Hepatic stellate cell (primary cell): Measurements from ENCODE around the gene PRRG3.
"Not testable (repeated sequence)": the region's sequence is repeated elsewhere in the genome, so short reads cannot be mapped to it uniquely, and the experiment has no call there.

Source experiments
- DNase-seq: peaks from one replicate; pipeline ENCODE4 v3.0.0; 2011; ENCODE audit warnings: low spot score

The PRRG3 gene

DNA sequence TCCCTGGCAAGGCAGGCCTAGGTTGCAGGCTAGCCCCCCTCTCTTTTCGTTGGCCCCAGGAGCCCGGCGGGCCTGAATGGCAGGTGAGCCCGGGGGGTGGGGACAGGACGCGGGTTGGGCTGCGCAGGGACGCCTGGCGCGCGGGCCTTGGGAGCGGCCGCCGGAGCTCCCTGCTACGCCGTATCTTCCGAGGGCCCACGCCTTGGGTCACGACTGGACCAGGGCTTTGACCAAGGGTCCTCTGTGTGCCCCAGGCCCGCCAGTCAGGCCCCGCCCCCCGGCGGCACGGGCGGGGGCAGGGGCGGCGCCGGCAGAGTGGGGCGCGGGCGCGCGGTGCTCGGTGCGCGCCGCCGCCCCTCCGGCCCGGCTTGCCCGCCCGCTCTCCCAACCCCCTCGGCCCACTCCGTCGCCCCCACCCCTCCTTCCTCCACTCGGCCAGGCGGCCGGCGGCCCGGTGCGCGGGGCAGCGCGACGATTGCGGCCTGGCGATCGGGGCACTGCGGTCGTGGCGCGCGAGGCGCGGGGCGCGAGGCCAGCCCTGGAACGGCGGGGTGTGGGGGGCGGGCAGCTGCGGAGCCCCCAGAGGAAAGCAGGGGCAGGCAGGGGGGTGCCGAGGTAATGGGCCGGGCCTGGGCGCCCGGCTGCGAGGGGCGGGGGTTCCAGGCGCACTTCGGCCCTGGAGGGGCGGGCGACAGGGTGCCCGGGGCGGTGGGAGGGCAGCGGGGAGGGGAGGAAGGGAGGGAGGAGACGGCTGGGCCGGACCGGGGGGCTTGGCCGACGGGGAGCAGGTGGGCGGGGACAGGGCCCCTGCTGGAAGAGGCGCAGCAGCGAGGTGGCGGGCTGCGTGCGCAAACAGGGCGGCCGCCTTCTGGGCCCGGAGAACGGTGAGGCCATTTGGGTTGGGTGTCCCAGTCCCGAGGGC lies at the start of gene PRRG3:
Gene PRRG3 (plus strand): TSS at position 798 of the 922 bp plus-strand sequence. CDS start 3,357 bp downstream, outside the sequence.
- no peak for DNase-seq

DNA sequence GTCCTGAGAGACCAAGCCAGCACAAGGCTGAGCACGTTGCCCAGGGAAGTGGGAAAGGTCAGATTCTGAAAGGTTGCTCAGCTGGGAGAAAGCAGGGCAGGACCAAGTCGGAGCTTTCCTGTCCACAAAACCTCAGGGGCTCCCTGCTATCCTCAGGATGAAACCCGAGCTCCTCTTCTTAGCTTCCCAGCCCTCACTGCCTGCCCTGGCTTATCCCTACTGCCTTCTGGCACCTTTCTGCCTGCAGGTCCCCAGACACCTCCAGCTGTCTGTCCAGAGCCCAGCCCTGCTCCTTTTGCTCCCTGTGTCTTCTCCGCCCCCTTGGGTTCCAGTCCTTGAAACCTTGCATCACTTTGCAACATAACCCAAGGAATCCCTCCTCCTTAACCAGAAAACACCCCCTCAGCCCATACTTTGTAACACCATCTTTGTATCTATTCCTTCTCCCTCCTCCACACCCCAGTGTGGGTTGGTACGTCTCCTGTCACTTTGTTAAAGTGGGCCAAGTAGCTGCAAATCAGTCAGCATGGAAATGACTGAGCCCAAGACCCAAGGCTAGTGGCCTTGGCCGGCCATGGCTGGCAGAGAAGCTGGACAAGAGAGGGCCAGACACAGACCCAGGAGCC lies 20.0 kb upstream of the PRRG3 start:
- no peak for DNase-seq

DNA sequence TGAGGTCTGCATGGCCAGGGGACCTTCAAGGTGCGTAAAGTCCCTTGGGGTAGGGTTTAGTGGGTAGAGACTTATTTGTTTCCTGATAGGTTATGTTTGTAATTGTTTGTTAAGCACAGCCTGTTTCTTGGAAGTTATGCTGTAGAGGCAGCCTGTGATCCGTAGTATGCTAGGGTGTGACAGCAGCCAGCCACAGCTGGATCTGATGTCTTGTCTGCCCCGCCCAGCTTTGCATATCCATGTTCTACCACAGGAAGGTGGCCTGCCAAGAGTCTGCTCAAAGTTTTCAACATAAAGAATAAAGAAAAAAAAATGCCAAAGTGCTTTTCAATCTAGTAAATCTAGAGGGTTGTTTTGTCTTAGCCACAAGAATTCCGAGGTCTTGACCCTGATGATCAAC lies 19.1 kb upstream of the PRRG3 start:
- DNase-seq: no peak

DNA sequence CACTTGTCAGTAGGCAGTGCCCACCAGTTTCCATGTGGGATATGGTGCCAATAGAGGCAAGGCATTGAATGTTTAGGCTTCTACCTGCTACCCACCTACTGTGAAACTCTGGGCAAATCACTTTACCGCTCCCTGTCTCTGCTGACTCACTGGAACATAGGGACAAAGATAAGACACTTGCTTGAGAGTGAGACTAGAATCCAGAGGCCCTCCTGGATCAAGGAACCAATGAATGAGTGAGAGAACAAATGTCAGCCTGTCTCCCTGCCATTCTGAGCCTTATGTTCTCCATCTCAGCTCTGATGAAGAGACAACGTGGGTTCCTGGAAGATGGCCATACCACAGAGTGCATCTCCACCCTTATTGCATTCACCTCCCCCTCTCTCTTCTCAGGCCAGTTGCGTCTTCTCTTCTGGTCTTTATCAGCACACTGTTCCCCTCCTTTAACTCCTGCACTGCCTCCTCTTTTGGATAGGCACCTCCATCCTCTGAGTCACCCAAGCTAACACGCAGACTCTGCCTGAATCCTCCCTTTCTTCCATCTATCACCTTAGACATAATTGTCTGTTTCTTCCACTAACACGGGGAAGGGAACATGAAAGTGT lies 15.4 kb upstream of the PRRG3 start:
- no peak for DNase-seq

DNA sequence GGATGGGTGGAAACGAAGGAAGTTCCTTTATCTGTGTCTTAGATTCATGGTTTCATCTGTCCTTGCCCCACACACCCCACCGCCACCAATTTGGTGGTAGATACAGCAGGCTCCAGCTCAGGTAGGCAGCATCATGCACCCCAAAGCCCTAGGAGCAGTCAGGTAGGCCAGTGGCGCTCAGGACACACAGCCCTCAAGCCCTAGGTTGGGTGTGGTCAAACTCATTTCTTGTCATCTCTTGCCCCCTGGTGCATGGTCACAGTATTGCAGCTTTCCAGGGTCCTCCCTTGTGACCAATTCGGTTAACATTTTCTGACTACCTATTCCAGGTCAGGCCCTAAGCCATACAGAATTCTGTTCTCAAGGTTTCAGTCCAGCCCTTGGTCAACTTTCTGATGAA lies 14.5 kb upstream of the PRRG3 start:
- no peak for DNase-seq

DNA sequence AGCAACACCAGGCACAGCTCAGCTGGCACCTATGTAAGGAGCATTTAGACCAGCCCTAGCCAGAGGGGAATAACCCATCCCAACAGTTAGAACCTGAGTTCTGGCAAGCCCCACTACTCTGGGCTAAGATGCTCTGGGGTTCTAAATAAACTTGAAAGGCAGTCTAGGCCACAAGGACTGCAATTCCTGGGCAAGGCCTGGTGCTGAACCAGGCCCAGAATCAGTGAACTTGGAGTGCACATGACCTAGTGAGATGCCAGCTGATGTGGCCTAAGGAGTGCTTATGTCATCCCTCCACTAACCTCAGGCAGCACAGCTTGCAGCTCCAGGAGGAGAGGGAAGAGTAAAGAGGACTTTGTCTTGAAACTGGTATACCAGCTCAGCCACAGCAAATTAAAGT lies 7.6 kb upstream of the PRRG3 start:
- DNase-seq: no peak

DNA sequence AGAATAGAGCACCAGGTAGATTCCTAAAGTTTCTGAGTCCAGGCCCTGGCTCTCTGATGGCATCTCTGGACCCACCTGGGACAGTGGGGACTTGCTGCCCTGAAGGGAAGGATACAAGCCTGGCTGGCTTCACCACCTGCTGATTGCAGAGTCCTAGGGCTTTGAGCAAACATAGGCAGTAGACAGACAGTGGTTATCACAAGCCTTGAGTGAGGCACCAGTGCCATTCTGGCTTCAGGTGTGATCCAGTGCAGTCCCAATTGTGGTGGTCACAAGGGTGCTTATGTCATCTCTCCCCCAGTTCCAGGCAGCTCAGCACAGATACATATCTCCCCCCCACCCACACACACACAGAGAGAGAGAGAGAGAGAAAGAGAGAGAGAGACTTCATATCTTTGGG lies 6.6 kb upstream of the PRRG3 start:
- DNase-seq: no peak

DNA sequence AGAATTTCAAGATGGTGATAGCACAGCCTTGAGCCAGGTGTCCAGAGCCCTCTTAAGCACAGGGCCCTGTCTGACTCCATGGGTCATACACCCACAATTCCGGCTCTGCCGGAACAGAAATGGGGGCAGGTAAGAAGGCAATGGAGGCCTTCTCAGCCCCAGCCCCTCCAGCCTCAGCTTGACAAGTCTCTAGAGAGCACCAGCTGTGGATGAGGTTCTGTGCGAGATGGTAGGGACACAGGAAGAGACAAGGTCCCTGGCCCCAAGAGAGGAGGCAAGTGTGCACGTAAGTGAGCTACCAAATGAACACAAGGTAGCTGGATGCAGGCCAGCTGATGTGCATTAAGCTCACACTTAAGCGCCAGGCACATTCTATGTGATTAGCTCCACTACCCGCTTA lies 2.4 kb upstream of the PRRG3 start:
- no peak for DNase-seq

DNA sequence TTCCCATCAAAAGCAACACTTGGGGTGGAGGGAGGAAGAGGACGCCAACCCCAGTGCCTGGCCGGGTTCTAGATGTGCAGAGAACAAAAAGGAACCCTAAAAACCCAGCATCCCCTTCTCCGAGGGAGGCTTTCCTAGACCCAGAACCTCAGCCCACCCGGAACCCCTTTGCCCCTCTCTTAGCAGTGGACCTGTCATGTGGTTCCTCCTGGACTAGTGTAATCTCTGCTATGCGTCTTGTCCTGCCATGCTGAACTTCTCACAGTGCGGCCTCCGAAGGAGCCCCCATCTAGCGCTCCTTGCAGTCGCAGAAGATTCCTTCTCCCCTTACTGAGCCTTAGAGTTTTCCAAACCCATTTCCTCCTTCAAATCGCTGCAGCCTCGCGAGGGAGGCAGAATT lies 1.1 kb upstream of the PRRG3 start:
- DNase-seq: no peak

DNA sequence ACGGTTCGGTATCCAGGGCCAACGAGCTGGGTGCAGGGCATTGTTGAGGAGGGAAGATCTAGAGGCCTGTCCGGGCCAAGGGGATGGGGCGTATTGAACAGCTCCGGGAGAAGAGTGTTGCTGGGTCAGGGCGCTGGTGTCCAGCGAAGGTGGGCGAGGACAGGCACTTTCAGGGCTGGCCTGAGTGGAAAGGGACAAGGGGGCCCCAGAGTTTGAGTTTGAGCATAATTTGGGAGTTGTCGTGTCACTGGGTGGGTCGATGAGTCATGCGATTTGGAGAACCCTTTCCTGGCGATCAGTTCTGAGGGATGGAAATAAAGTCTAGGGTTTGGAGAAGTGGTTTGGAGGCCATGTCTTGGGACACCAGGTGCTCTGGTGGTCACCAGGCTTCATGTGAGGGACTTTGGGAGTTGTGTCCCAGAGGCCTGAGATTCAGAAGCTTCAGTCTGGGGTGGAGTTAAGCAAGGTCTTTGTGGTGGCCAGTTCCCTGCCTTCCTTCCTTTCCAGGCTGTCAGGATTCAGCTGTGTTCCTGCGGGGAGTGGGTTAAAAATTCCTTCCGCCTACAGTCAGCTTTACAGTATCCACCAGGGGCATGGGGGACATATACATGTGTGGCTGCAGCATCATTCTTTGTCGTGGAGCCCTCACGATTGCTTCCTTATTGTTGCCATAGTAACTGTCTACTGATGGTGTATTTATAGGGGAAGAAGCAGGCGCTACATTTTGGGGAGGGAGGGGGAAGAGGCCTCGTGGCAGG lies 504 bp downstream of the PRRG3 start:
- DNase-seq: no peak

DNA sequence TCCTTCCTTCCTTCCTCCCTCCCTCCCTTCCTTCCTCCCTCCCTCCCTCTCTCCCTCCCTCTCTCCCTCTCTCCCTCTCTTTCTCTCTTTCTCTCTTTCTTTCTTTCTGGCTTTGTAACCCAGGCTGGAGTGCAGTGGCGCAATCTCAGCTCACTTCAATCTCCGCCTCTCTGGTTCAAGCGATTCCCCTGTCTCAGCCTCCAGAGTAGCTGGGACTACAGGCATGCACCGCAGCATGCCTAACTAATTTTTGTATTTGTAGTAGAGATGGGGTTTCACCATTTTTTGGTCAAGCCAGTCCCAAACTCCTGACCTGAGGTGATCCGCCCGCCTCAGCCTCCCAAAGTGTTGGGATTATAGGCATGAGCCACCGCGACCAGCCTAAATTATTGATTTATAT lies 1.8 kb downstream of the PRRG3 start:
- DNase-seq: not testable (repeated sequence)

DNA sequence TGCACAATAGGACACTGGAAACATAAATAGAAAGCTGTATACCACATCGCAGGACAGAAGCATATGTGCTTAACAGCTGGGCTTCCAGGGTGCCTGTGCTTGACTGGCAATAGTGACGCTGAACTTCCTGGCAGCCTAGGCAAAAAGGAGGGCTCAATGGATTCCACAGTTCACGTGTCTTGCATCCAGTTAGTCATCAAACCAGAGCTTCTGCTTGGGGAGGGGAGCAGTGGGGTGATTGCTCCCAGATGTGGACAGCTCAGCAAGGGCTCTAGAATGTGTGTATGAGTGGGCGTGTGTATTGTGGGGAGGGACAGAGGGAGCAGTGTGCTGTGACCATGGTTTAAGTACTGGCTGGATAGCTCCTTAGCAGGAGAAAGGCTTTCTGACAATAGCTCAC lies 2.3 kb downstream of the PRRG3 start:
- DNase-seq: no peak

DNA sequence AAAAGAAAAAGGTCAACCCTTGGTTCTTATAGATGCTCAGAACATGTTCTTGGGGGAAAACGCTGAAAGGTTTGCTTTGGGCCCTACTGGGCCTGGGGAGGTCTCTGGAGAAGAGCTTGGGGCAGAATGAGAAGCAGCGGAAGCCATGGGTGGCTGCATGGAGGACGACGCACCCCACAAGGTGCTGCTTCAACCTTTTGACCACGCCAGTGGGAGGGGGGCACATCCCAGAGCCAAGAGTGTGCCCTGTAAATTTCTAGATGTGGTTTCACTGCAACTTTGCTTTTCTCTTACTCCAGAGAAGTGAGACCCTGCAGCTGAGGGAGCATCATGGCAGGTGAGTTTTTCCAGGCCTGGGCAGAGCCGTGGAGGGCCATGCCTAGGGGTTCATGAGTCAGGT lies 3.2 kb downstream of the PRRG3 start:
- DNase-seq: no peak

DNA sequence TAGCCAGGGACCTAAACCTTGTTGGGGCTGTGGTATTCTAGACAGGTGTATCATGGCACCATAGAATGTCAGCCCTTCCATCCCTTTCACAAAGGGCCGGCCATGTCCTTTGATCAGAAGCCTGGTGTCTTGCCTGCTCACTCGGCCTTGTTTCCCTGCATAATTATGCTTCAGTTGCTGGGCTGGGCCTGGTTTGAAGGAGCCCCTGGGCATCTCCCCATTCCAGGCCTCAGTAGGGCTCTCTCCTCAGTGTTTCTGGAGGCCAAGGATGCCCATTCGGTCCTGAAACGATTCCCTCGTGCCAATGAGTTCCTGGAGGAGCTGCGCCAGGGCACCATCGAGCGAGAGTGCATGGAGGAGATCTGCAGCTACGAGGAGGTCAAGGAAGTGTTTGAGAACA lies 4.5 kb downstream of the PRRG3 start:
- no peak for DNase-seq

DNA sequence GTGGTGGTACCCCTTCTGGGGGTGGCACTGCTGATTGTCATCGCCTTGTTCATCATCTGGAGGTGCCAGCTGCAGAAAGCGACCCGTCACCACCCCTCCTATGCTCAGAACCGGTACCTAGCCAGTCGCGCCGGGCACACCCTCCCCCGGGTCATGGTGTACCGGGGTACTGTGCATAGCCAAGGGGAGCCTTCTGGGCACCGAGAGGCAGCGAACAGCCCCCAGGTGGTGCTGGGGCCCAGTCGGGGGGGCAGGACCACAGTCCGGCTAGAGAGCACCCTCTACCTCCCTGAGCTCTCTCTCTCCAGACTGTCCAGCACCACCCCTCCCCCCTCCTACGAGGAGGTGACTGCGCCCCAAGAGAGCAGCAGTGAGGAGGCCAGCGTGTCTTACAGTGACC lies 5.3 kb downstream of the PRRG3 start:
- no peak for DNase-seq

DNA sequence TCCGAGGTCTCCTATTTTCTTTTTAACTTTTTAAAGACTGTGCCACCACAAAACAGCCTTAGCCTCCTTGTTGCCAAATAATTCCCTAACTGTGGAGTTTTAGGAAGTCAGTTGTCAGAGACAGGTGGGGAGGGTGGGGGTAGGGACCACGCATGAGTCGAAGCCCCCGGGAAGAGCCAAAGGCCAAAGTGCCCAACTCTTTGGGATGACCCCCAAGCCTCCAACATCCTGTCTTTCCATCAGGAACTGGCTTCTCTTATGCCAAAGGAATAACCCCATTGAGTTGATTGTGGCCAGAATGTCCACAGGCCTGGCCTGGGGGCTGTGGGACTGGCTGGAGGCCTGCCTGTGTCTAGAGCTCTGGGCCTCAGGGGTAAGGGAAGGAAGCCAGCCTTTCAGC lies 5.8 kb downstream of the PRRG3 start:
- no peak for DNase-seq

DNA sequence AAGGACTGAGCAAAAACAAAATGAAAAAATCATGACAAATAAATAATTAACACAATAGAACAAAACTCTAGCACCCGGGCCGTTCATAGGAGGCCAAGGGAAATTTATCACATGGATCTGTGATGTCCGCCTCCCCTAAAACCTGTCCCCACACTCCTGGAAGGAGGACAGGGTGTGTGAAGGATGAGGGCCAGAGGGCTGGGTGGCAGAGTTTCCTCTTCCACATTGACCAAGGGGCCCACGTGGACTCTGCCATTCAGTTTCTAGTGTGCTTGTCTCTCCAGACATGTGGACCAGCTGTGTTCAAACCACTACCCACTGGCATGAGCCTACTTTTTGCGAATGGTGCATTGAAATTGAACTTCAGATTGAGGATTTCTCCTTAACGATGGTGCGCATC lies 6.3 kb downstream of the PRRG3 start:
- DNase-seq: no peak

DNA sequence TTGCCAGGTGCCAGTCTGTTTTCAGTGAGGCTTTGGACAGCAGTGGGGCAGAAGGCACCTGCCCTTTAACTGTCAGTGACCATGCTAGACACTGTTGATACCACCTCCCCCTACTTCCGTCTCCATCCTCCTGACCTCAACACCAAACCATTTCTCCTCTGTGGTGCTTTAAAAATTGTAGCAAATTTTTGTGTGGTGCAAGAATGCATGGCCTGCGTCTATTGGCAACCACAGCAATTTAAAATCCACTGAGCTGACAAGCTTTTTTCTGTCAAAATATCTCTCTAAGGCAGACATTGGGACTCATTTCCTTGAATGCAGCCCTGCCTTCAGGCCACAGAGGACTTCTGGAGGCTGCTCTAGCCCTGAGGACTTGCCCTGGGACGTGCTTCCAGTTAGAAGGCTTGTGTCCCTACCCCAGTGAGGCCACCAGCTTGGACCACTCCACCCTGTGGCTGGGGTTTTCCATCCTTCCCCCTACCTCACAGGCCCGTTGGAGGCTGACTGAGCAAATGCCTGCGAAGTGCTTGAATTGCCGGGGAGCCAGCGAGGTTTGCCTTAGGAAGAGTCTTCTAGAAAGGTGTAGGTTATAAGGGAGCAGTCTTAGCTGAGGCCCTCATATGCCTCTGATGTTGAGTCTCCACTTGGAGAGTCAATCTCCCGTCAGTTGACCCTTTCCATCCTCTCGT lies 6.9 kb downstream of the PRRG3 start:
- DNase-seq: no peak

DNA sequence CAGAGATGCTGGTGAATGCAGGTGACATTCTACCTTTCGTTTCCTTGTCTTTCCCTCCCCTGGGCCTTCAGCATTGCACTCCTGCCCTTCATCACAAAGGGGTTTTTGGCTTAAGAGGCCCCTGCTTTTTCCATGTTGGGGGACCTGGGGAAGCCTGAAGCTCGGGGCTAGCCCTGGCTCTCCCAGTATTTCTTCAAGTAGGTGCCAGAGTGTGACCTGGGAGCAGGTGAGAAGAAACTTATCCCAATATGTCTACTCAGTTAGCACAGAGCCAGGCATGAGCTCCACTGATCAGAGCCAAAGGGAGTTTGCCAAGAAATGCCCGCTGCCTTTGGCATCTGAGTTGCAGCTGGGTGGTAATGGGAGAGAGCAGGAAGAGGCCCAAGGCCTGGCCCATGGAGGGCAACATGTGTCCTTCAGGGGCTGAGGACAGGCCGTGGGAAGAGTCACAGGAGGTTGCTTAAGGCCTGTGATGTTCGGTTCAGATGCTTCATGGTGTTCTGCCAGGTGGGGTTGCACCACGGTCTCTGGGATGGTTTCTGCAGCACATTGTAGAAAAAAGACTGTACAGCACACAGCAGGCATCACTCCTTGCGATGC lies 7.6 kb downstream of the PRRG3 start:
- no peak for DNase-seq

DNA sequence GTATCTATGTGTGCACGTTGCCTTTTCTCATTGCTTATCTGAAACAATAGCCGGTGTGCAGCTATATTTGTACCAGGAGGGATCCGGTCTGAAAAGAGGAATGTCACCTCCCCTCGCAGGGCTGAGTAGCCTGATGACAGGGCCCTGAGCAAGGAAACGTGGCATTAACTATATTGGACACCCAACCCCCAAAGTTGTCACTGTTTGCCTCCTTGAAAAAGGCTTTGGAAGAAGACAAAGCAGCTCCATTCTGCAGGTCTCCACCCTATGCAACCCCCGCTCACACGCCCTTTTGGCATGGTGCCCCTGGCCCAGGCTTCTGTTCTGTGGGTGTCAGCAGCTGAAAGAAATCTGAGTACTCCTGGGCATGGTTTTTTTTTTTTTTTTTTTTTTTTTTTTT lies 8.2 kb downstream of the PRRG3 start:
- no peak for DNase-seq

DNA sequence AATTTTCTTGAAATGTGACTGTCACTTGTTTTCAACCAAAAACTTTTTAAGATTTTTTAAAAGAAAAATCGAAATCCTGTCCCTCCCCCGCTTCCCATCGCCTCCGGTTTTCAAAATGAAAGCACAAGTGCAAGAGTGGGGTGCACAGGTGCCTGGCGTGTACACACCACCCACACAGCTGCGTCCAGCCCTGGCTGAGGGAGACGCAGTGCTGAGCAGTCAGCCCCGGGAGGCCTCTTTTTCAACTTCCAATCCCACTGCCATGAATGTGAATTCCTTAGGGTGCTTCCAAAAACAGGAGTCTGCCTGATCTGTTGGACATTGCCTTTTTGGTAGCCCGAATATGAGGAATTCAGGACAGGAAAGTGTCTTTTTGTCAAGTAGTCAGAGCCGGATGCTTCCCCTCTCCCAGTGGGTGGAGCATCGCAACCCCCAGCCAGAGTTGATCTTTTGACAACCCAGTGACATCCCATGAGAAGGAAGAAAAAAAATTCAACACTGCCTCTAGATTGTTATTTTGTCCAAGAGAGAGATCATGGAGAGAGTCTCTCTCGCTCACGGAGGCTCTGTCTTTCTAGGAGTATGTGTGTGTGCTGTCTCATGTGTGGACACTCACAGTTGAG lies 8.9 kb downstream of the PRRG3 start:
- no peak for DNase-seq
